OCI-LY1 (cell line): ENCODE measurements around the gene BAIAP2.

Experiments used
- H2AFZ ChIP-seq: fragments of 200-600 bp; sonication (generic), shearing (Covaris generic); 2 replicates; pipeline ENCODE4 v1.6.0; 2014; ENCODE audit warnings: antibody characterized with exemption, mild to moderate bottlenecking, low read length
- H3F3A ChIP-seq: fragments of 200-600 bp; sonication (generic), shearing (Covaris generic); 2 replicates; pipeline ENCODE4 v1.6.0; 2014; ENCODE audit warnings: mild to moderate bottlenecking, antibody characterized with exemption, low read length, moderate library complexity; ENCODE audit not compliant: insufficient read depth
- H3K27ac ChIP-seq: fragments of 200-600 bp; sonication (generic); 2 replicates; pipeline ENCODE4 v1.5.1; 2014; ENCODE audit warnings: low read length, mixed run types, mild to moderate bottlenecking, low read depth; ENCODE audit not compliant: poor library complexity, severe bottlenecking
- H3K27me3 ChIP-seq: fragments of 200-600 bp; sonication (generic); 2 replicates; pipeline ENCODE4 v1.6.0; 2014; ENCODE audit warnings: antibody characterized with exemption, mild to moderate bottlenecking, low read length, moderate library complexity; ENCODE audit not compliant: insufficient read depth
- H3K36me3 ChIP-seq: fragments of 200-600 bp; sonication (generic); 2 replicates; pipeline ENCODE4 v1.6.1; 2014; ENCODE audit warnings: mild to moderate bottlenecking, antibody characterized with exemption, low read length, moderate library complexity, mixed read lengths; ENCODE audit not compliant: insufficient read depth
- H3K4me1 ChIP-seq: fragments of 200-600 bp; sonication (generic); 2 replicates; pipeline ENCODE4 v1.5.1; 2014; ENCODE audit warnings: mild to moderate bottlenecking, low read length, moderate library complexity; ENCODE audit not compliant: insufficient read depth, severe bottlenecking
- H3K4me2 ChIP-seq: fragments of 200-600 bp; sonication (generic), shearing (Covaris generic); 2 replicates; pipeline ENCODE4 v1.6.1; 2014; ENCODE audit warnings: low read length
- H3K4me3 ChIP-seq: fragments of 200-600 bp; sonication (generic); 2 replicates; pipeline ENCODE4 v1.5.1; 2014; ENCODE audit warnings: low read length, low read depth, mild to moderate bottlenecking, mixed read lengths; ENCODE audit not compliant: poor library complexity, severe bottlenecking
- H3K79me2 ChIP-seq: fragments of 200-600 bp; shearing (Covaris generic); 2 replicates; pipeline ENCODE4 v1.6.1; 2016; ENCODE audit warnings: mixed run types, low read length, mixed read lengths; ENCODE audit not compliant: insufficient read depth
- H3K9ac ChIP-seq: fragments of 200-600 bp; sonication (generic), shearing (Covaris generic); 2 replicates; pipeline ENCODE4 v1.6.1; 2014; ENCODE audit warnings: mild to moderate bottlenecking, low read length, mixed read lengths
- H3K9me2 ChIP-seq: fragments of 200-600 bp; sonication (generic), shearing (Covaris generic); 2 replicates; pipeline ENCODE4 v1.6.1; 2014; ENCODE audit warnings: low read depth, mild to moderate bottlenecking, low read length, mixed read lengths
- H3K9me3 ChIP-seq: fragments of 200-600 bp; shearing (Covaris generic); 2 replicates; pipeline ENCODE4 v1.6.1; 2014; ENCODE audit warnings: low read length, mixed read lengths
- H4K20me1 ChIP-seq: fragments of 200-600 bp; sonication (generic), shearing (Covaris generic); 2 replicates; pipeline ENCODE4 v1.6.0; 2016; ENCODE audit warnings: mild to moderate bottlenecking, low read length; ENCODE audit not compliant: insufficient read depth
- EZH2 ChIP-seq: fragments of 200-600 bp; sonication (generic), shearing (Covaris generic); IDR thresholded peaks from 2 replicates; pipeline ENCODE4 v1.8.0; 2017; ENCODE audit warnings: borderline replicate concordance, mixed run types, mild to moderate bottlenecking, antibody characterized with exemption, low read length, moderate library complexity, mixed read lengths
- TF ChIP-seq, protein P1 (sequence below): fragments of 200-600 bp; sonication (generic), shearing (Covaris generic); IDR thresholded peaks from 2 replicates; pipeline ENCODE4 v1.5.1; 2017; ENCODE audit warnings: mild to moderate bottlenecking, antibody characterized with exemption, low read length, moderate library complexity, mixed read lengths

Gene BAIAP2

DNA sequence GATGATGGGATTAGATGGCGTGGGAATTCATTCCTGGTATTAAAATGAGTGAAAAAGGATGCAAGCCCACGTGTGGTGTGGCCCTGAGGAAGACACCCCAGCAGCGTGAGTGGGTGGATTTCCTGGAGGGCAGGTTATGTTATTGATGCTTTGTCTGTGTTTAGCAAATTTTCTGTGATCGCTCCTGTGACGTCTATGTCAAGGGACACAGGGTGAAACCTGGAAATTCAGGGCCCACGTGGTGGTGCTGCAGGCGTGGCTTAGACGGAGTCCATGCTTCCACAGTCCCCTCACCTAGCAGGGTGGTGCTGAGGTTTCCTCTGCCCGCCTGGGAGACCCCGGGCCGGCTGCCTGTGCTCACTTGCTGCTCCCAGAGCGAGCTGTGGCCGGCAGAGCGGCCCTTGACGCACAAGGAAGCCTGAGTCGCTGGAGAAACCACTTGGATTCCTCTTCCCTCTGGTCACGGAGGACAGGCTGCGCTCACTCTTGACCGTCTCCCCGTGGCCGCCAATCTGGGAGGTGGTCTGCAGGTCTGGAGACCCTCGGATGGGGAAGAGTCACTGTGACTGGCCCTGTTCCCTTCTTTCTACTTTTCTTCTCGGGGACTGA lies 23.4 kb downstream of the BAIAP2 start:
- no peak overlapping the region for H2AFZ ChIP-seq
- no peak overlapping the region for H3K27ac ChIP-seq

DNA sequence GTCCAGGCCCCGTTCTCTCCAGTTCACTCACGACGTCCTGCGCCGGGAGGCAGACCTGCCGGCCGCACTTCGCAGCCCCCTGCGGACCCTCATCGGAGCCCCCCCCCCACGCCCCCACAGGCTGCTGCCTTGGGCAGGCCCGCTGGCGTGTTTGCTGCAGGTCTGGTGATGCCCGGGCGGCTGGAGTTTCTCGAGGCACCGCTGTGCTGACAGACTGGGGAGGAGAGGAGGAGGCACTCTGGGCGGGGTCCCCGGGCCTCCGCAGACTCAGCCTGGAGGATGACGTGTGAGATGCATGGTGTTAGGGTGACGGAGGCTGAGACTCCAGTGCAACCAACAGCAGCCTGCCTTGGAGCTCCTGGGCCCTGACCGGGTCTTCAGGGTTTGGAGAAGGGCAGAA lies 24.1 kb downstream of the BAIAP2 start:
- Histone ChIP-seq H3K36me3 (no peaks in the 10 kb centered on the region), H3K4me3 (no peak overlapping the region), H3K9me3 (no peaks in the 10 kb centered on the region), H3K27me3 (0 out of 2 replicates have a peak, but pooled peaks cover 3% of the 10 kb centered on the region), H4K20me1 (no peaks in the 10 kb centered on the region), H3K9me2 (no peaks in the 10 kb centered on the region), H3K9ac (no peak overlapping the region), H3F3A (no peaks in the 10 kb centered on the region), H3K79me2 (no peaks in the 10 kb centered on the region), H3K4me2 (no peak overlapping the region), H3K27ac (no peak overlapping the region), H3K4me1 (no peaks in the 10 kb centered on the region), H2AFZ (no peak overlapping the region)
- TF ChIP-seq, protein P1, sequence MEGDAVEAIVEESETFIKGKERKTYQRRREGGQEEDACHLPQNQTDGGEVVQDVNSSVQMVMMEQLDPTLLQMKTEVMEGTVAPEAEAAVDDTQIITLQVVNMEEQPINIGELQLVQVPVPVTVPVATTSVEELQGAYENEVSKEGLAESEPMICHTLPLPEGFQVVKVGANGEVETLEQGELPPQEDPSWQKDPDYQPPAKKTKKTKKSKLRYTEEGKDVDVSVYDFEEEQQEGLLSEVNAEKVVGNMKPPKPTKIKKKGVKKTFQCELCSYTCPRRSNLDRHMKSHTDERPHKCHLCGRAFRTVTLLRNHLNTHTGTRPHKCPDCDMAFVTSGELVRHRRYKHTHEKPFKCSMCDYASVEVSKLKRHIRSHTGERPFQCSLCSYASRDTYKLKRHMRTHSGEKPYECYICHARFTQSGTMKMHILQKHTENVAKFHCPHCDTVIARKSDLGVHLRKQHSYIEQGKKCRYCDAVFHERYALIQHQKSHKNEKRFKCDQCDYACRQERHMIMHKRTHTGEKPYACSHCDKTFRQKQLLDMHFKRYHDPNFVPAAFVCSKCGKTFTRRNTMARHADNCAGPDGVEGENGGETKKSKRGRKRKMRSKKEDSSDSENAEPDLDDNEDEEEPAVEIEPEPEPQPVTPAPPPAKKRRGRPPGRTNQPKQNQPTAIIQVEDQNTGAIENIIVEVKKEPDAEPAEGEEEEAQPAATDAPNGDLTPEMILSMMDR, result no peak
- TF ChIP-seq EZH2, result no peak

More for the DNA sequence above, 23.4 kb downstream of the BAIAP2 start:
- TF ChIP-seq EZH2, result no peak
- TF ChIP-seq, protein P1, result no peak
- H3K4me1 ChIP-seq, result no peaks in the 10 kb centered on the region
- H3K9me2 ChIP-seq, result no peaks in the 10 kb centered on the region
- H3K36me3 ChIP-seq, result no peaks in the 10 kb centered on the region
- no peaks in the 10 kb centered on the region for H3K79me2 ChIP-seq
- H3K9me3 ChIP-seq, result no peaks in the 10 kb centered on the region
- no peak overlapping the region for H3K4me2 ChIP-seq
- no peak overlapping the region for H3K4me3 ChIP-seq
- H3K27me3 ChIP-seq, result 0 out of 2 replicates have a peak, but pooled peaks cover 3% of the 10 kb centered on the region
- H4K20me1 ChIP-seq, result no peaks in the 10 kb centered on the region
- H3K9ac ChIP-seq, result no peak overlapping the region
- no peaks in the 10 kb centered on the region for H3F3A ChIP-seq

DNA sequence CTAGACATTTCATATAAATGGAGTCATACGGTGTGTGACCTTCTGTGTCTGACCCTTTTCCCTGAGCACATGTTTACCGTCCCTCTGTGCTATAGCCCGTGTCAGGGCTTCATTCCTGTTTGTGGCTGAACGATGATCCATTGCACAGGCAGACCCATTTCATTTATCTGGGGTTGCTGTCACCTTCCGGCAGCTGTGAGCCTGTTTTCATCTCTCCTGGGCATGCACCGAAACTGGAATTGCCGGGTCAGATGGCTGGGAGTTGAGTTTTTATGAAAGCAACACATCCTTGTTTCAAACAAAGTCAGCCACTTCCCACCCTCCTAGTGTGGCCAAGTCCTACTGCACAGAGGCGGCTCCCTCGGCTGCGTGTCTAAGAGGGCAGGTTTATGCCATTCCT lies 25.5 kb downstream of the BAIAP2 start:
- Histone ChIP-seq H3K4me1 (no peaks in the 10 kb centered on the region), H3K27me3 (no peaks in the 10 kb centered on the region), H3K4me2 (no peak overlapping the region), H4K20me1 (no peaks in the 10 kb centered on the region), H3K9ac (no peak overlapping the region), H3K36me3 (no peaks in the 10 kb centered on the region), H3F3A (no peaks in the 10 kb centered on the region), H3K9me2 (no peaks in the 10 kb centered on the region), H2AFZ (no peak overlapping the region), H3K27ac (no peak overlapping the region), H3K79me2 (no peaks in the 10 kb centered on the region), H3K9me3 (no peaks in the 10 kb centered on the region), H3K4me3 (no peak overlapping the region)
- no peak for TF ChIP-seq EZH2
- TF ChIP-seq, protein P1, result no peak
